Measurements from ENCODE around the gene GDI1.

Gene GDI1

DNA sequence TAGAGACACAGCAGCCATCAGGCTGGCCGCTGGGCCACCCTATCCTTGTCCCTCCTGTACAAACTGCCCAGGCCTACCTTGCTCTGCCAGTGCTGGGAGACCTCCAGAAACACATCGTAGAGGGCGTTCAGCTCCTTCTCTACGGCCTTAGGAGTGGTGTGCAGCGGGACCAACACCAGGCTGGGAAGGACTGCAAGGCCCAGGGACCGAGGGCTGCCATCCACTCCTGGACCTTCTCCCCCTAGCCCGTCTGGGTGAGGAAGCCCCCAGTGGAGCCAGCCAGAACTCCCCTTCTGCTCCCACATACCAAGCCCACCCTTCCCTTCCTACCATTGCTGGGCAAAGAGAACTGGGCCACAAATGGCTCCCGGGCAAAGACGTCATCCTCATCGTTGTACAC lies 33.8 kb upstream of the GDI1 start:
- no peak overlapping the region for H3K4me3 ChIP-seq (ENCODE audit: low read depth, low read length)
- DNase-seq (ENCODE audit: low read depth), result no peak
- TF ChIP-seq, protein P1, sequence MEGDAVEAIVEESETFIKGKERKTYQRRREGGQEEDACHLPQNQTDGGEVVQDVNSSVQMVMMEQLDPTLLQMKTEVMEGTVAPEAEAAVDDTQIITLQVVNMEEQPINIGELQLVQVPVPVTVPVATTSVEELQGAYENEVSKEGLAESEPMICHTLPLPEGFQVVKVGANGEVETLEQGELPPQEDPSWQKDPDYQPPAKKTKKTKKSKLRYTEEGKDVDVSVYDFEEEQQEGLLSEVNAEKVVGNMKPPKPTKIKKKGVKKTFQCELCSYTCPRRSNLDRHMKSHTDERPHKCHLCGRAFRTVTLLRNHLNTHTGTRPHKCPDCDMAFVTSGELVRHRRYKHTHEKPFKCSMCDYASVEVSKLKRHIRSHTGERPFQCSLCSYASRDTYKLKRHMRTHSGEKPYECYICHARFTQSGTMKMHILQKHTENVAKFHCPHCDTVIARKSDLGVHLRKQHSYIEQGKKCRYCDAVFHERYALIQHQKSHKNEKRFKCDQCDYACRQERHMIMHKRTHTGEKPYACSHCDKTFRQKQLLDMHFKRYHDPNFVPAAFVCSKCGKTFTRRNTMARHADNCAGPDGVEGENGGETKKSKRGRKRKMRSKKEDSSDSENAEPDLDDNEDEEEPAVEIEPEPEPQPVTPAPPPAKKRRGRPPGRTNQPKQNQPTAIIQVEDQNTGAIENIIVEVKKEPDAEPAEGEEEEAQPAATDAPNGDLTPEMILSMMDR (IDR thresholded peaks at IDR 0.05; ENCODE audit: control insufficient read depth, extremely low read depth, insufficient read depth), result no peak

DNA sequence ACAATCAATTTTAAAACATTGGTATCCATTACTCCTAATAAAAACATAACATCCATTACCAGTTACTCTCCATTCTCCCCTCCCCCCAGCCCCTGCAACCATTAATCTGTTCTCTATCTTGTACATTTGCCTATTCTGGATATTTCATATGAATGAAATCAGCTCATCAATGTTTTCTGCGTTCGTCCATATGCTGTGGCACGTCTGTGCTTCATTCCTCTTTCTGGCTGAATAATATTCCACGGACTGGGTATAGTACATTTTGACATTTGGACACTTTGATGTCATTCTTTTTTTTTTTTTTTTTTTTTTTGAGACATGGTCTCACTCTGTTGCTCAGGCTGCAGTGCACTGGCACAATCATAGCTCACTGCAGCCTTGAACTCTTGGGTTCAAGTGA lies 33.1 kb upstream of the GDI1 start:
- no peak for DNase-seq (ENCODE audit: low read depth)
- TF ChIP-seq, protein P1 (IDR thresholded peaks at IDR 0.05; ENCODE audit: control insufficient read depth, extremely low read depth, insufficient read depth), result no peak
- H3K4me3 ChIP-seq (ENCODE audit: low read depth, low read length), result no peak overlapping the region

DNA sequence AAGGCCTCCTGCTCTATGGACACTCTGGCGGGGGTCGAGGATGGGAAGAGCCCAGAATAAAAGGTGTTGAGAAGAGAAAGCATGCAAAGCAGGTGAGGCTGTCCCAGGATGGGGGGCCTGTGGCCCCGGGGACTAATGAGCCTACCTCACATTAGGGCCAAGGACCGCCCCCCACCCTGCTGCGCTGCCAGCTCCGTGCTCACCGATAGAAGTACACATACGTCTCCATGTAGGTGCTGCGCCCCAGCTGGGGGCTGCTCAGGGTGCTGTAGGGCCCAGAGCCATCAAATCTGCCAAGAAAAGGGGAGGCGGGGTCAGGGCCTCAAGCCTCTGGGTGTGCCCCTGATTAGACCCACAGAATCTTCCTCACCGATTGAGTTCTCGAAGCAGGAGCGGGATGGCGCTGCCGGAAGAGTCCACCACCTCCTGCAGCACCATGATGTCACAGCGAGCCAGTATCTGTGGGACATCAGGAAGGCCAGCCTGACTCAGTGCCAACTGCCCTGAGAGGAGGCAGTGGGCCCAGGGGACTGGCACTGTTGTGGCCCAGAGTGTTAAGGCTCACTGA lies 32.2 kb upstream of the GDI1 start:
- no peak overlapping the region for H3K4me3 ChIP-seq (ENCODE audit: low read depth, low read length)
- TF ChIP-seq, protein P1 (IDR thresholded peaks at IDR 0.05; ENCODE audit: control insufficient read depth, extremely low read depth, insufficient read depth), result no peak
- no peak for DNase-seq (ENCODE audit: low read depth)

DNA sequence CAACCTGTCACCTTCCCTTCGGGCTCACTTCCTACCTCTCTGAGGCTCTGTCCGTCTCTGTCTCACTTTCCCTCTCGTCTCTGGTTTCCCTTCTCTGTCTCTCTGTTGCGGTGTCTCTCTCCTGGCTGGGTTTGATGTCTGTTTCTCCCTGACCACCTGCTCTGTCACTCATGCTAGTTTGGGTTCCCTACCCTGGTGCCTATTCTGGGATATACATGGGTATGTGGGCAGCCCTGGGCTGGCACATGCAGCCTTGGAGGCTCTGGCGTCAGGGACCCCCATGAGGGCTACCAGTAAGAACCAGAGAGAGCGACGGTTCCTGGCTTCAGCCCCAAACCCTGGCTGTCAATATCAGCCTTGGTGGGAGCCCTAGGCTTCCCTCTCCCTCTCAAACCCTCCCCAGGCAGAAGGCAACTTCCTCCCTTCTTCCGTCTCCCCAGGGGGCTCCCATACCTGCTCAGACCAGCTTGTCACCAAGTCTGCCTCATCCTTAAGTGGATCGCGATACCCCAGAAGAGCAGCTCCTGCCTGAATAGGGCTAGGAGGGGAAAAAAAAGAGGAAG lies 28.2 kb upstream of the GDI1 start:
- no peak for DNase-seq (ENCODE audit: low read depth)
- H3K4me3 ChIP-seq (ENCODE audit: low read depth, low read length), result no peak overlapping the region
- TF ChIP-seq, protein P1 (IDR thresholded peaks at IDR 0.05; ENCODE audit: control insufficient read depth, extremely low read depth, insufficient read depth), result no peak

DNA sequence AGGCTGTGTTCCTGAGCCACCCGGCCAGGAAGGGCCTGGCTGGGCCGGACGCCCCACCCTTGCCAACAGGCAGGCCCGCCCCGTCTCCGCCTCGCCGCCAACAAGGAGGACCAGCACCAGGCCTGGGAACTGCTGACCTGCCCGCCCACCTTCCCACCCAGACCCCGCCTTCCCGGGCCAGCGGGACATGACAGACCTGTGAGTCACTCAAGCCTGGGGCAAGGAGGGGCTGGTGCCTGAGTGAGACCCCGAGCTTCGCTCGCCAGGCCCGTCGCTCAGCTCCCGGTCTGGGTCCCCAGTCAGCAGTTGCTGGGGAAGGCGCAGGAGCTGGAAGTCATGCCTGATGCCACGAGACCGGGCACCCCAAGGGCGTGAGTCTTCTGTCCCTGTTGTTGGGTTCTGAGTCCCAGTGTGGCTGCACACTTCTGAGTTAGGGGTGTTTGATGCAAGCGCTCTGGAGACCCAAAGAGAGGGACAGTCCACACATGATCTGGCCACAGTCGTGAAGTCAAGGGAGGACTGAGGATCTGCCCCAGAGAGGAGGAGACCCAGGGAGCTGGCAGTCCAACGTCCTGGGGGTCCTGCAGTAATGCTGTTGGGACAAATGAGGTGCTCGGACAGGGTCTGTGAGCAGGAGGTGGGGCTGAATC lies 27.6 kb upstream of the GDI1 start, which contains the start of gene DNASE1L1:
DNASE1L1 (minus strand) TSS at position 33 of the 650 bp plus-strand sequence. CDS start 3,686 bp downstream, outside the sequence.
- no peak for DNase-seq (ENCODE audit: low read depth)
- H3K4me3 ChIP-seq (ENCODE audit: low read depth, low read length), result no peak within 1 kb of the TSS
- TF ChIP-seq, protein P1 (IDR thresholded peaks at IDR 0.05; ENCODE audit: control insufficient read depth, extremely low read depth, insufficient read depth), result no peak

DNA sequence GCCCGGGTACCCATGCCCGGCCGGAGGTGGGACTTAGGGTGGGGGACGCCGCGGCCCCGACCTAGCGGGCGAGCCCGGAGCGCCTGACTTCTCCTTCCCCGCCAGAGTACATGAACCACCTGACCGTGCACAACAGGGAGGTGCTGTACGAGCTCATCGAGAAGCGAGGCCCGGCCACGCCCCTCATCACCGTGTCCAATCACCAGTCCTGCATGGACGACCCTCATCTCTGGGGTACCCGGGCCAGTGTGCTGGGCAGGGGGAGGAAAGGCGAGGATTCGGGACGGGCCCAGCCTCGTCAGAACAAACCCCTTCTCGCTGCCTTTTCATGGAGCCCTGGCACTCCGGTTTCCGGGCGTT lies 25.0 kb upstream of the GDI1 start:
- TF ChIP-seq, protein P1 (IDR thresholded peaks at IDR 0.05; ENCODE audit: control insufficient read depth, extremely low read depth, insufficient read depth), result no peak
- DNase-seq (ENCODE audit: low read depth), result no peak
- peak overlapping the region; percentile 74 for H3K4me3 ChIP-seq (ENCODE audit: low read depth, low read length)
